Aorta (tissue), 5 donors: ENCODE results near the gene MBNL1. TPM values are rescaled to one million over a fixed set of nuclear protein-coding genes. Genes with fewer than 3 reads are reported as not detected.

Experiments used
- ATAC-seq: fragments of 200-7000 bp; cut with Tn5 transposase; one replicate; pipeline ENCODE4 v1.9.1; 2022; ENCODE audit warnings: moderate library complexity; ENCODE audit not compliant: low FRiP score
- DNase-seq, 2 donors: peaks; one replicate each; pipeline ENCODE4 v3.0.0-alpha.2; 2020
- H3K27ac ChIP-seq, 2 donors: one replicate each; pipeline ENCODE4 v1.5.1; 2013; ENCODE audit warnings: low read length in 2 of 2, mild to moderate bottlenecking in 2 of 2, moderate library complexity in 2 of 2, control low read depth in 1 of 2, inconsistent platforms in 1 of 2, low read depth in 1 of 2
- H3K27me3 ChIP-seq, 2 donors: one replicate each; pipeline ENCODE4 v1.6.1; 2013; ENCODE audit warnings: control low read depth in 1 of 2, low read length in 1 of 2, mild to moderate bottlenecking in 1 of 2, moderate library complexity in 1 of 2; ENCODE audit not compliant: insufficient read depth in 2 of 2, control insufficient read depth in 1 of 2
- H3K36me3 ChIP-seq, 2 donors: one replicate each; pipeline ENCODE4 v1.6.1; 2013; ENCODE audit warnings: control low read depth in 1 of 2, low read length in 1 of 2, mild to moderate bottlenecking in 1 of 2; ENCODE audit not compliant: insufficient read depth in 2 of 2, control insufficient read depth in 1 of 2
- H3K4me1 ChIP-seq, 2 donors: one replicate each; pipeline ENCODE4 v1.6.1; 2013; ENCODE audit warnings: low read length in 2 of 2, control low read depth in 1 of 2, mild to moderate bottlenecking in 1 of 2, moderate library complexity in 1 of 2; ENCODE audit not compliant: insufficient read depth in 2 of 2, control insufficient read depth in 1 of 2
- H3K4me3 ChIP-seq, 2 donors: one replicate each; pipeline ENCODE4 v1.5.1; 2013; ENCODE audit warnings: low read length in 2 of 2, control low read depth in 1 of 2, mild to moderate bottlenecking in 1 of 2
- H3K9me3 ChIP-seq: one replicate; pipeline ENCODE4 v1.6.1; 2013; ENCODE audit warnings: mild to moderate bottlenecking, low read length; ENCODE audit not compliant: control insufficient read depth
- WGBS, 2 donors: extraction: QIAGEN DNeasy Blood & Tissue Kit; methylation state at CpG; one replicate each; pipeline ENCODE4 v1.1.7; 2013; 5-methylcytosine and 5-hydroxymethylcytosine counted together
- intact Hi-C, 2 donors: fragments of 100-400 bp; cut with DNase I; formaldehyde crosslinking; loops; one replicate each; pipeline versions ENCODE4 v1.14.2 to v1.15.0; 2022
- polyA plus RNA-seq, 2 donors: library from polyadenylated mRNA; stranded (reverse); fragments of 200-250 nt; gene quantifications; one replicate each; pipeline ENCODE4 v1.2.3, GENCODE V29; 2013
- total RNA-seq, 2 donors: library from RNA; stranded (reverse); fragmentation: NEBNext Ultra II Directional; extraction: Animal tissue kit (Norgen Biotek cat#: 25700); gene quantifications; one replicate each; pipeline ENCODE4 v1.2.1, GENCODE V29; 2021
- donor health status: healthy with polysubstance abuse.
- donor health status: Bipolar disorder and iron deficiency.
- donor health status: DM: no; HTN: no; CAD: no.
- donor health status: DM: no; HTN: no; CAD: no.
- donor health status: DM: yes; HTN: yes; CAD: no.

MBNL1 gene
- total and polyA plus RNA-seq, 4 donors: 141 to 689 (median 334) TPM

GRCh38 chr3:152243721-152244516, 24.8 kb upstream of the MBNL1 start:
- DNase-seq (peak in 1 of 2 donors; percentile 29), ATAC-seq (no peak)
- Histone ChIP-seq H3K36me3 (no peaks in the 10 kb centered on the region), H3K27me3 (no peaks in the 10 kb centered on the region), H3K4me3 (no peak overlapping the region), H3K9me3 (no peaks in the 10 kb centered on the region), H3K4me1 (no peaks in the 10 kb centered on the region), H3K27ac (no peak overlapping the region)
- 93 to 95% methylated on average over 10 of the region's 10 CpGs for WGBS, 2 donors
- intact Hi-C loops: no loop called here

GRCh38 chr3:152244517-152244888, 24.2 kb upstream of the MBNL1 start:
- 77 to 80% methylated on average over 2 of the region's 2 CpGs for WGBS, 2 donors
- Histone ChIP-seq H3K9me3 (no peaks in the 10 kb centered on the region), H3K27ac (no peak overlapping the region), H3K36me3 (no peaks in the 10 kb centered on the region), H3K27me3 (no peaks in the 10 kb centered on the region), H3K4me3 (no peak overlapping the region), H3K4me1 (no peaks in the 10 kb centered on the region)
- no peak for DNase-seq
- ATAC-seq: no peak
- intact Hi-C loops: no loop called here

GRCh38 chr3:152245498-152246170, 23.1 kb upstream of the MBNL1 start:
- ATAC-seq (no peak), DNase-seq (no peak)
- intact Hi-C loops: no loop called here
- 92 to 94% methylated on average over 3 of the region's 3 CpGs for WGBS, 2 donors
- no peaks in the 10 kb centered on the region for H3K9me3 ChIP-seq
- H3K36me3 ChIP-seq: no peaks in the 10 kb centered on the region
- H3K27me3 ChIP-seq: no peaks in the 10 kb centered on the region
- H3K4me1 ChIP-seq: no peaks in the 10 kb centered on the region
- H3K4me3 ChIP-seq: no peak overlapping the region
- H3K27ac ChIP-seq: no peak overlapping the region

GRCh38 chr3:152251916-152252315, 16.8 kb upstream of the MBNL1 start:
- no peak for ATAC-seq
- Histone ChIP-seq H3K4me3 (no peak overlapping the region), H3K27me3 (no peaks in the 10 kb centered on the region), H3K27ac (no peak overlapping the region), H3K9me3 (no peaks in the 10 kb centered on the region), H3K36me3 (no peaks in the 10 kb centered on the region), H3K4me1 (no peaks in the 10 kb centered on the region)
- no peak for DNase-seq
- intact Hi-C loops: no loop called here

GRCh38 chr3:152252755-152253154, 16.0 kb upstream of the MBNL1 start:
- intact Hi-C loops: no loop called here
- 95 to 98% methylated on average over 3 of the region's 3 CpGs for WGBS, 2 donors
- ATAC-seq: no peak

GRCh38 chr3:152253514-152253913, 15.2 kb upstream of the MBNL1 start:
- Histone ChIP-seq H3K4me1 (no peaks in the 10 kb centered on the region), H3K36me3 (no peaks in the 10 kb centered on the region), H3K27ac (no peak overlapping the region), H3K4me3 (no peak overlapping the region), H3K27me3 (no peaks in the 10 kb centered on the region), H3K9me3 (no peaks in the 10 kb centered on the region)
- DNase-seq (no peak), ATAC-seq (no peak)
- 81 to 84% methylated on average over 1 of the region's 1 CpG for WGBS, 2 donors
- intact Hi-C loops: no loop called here

More at GRCh38 chr3:152252755-152253154, 16.0 kb upstream of the MBNL1 start:
- Histone ChIP-seq H3K9me3 (no peaks in the 10 kb centered on the region), H3K4me1 (no peaks in the 10 kb centered on the region), H3K36me3 (no peaks in the 10 kb centered on the region), H3K27me3 (no peaks in the 10 kb centered on the region), H3K4me3 (no peak overlapping the region), H3K27ac (no peak overlapping the region)
- no peak for DNase-seq

GRCh38 chr3:152254041-152254440, 14.7 kb upstream of the MBNL1 start:
- DNase-seq: no peak
- Histone ChIP-seq H3K27me3 (no peaks in the 10 kb centered on the region), H3K4me1 (no peaks in the 10 kb centered on the region), H3K27ac (no peak overlapping the region), H3K4me3 (no peak overlapping the region), H3K9me3 (no peaks in the 10 kb centered on the region), H3K36me3 (no peaks in the 10 kb centered on the region)
- WGBS, 2 donors: 78 to 79% methylated on average over 2 of the region's 2 CpGs
- intact Hi-C loops: no loop called here
- ATAC-seq: no peak

- H3K27ac ChIP-seq: no peak overlapping the region
- no peak overlapping the region for H3K4me3 ChIP-seq
- peaks cover 0 to 1% of the 10 kb centered on the region in 2 donors for H3K4me1 ChIP-seq
- no peaks in the 10 kb centered on the region for H3K36me3 ChIP-seq
- 99 to 100% methylated on average over 1 of the region's 1 CpG for WGBS, 2 donors
- ATAC-seq (no peak), DNase-seq (no peak)
- intact Hi-C loops: loop anchor here in 1 of 2 donors (5.0 kb wide), 2 partner anchors 33 to 98 kb away; no protein-coding TSS in a partner anchor
- no peaks in the 10 kb centered on the region for H3K9me3 ChIP-seq
- no peaks in the 10 kb centered on the region for H3K27me3 ChIP-seq
Measured at GRCh38 chr3:152255290-152255689, 13.4 kb upstream of the MBNL1 start.
